Measurements from ENCODE around the gene ORAI3. TPM values are rescaled to one million over a fixed set of nuclear protein-coding genes. Genes with fewer than 3 reads are reported as not detected.

ORAI3 gene
- total RNA-seq, 1 donor = 43.6 TPM

- TF ChIP-seq CTCF (IDR thresholded peaks at IDR 0.05; ENCODE audit: insufficient read depth, low read depth, low read length) = no peak
- H3K4me3 ChIP-seq (ENCODE audit: low read depth, low read length) = no peak overlapping the region
- DNase-seq (ENCODE audit: low read depth) = no peak
These were observed 18.9 kb downstream of the ORAI3 start for GRCh38 chr16:30967795-30968194.

- no peak for TF ChIP-seq CTCF (IDR thresholded peaks at IDR 0.05; ENCODE audit: insufficient read depth, low read depth, low read length)
- no peak for DNase-seq (ENCODE audit: low read depth)
- no peak overlapping the region for H3K4me3 ChIP-seq (ENCODE audit: low read depth, low read length)
These were observed 20.5 kb downstream of the ORAI3 start for GRCh38 chr16:30969246-30969842.

GRCh38 chr16:30971298-30971697 lies 22.4 kb downstream of the ORAI3 start:
- no peak for DNase-seq (ENCODE audit: low read depth)
- H3K4me3 ChIP-seq (ENCODE audit: low read depth, low read length) = no peak overlapping the region
- TF ChIP-seq CTCF (IDR thresholded peaks at IDR 0.05; ENCODE audit: insufficient read depth, low read depth, low read length) = no peak

- TF ChIP-seq CTCF (IDR thresholded peaks at IDR 0.05; ENCODE audit: insufficient read depth, low read depth, low read length) = peak; percentile 13
- no peak for DNase-seq (ENCODE audit: low read depth)
- H3K4me3 ChIP-seq (ENCODE audit: low read depth, low read length) = no peak overlapping the region
These were observed 24.0 kb downstream of the ORAI3 start for GRCh38 chr16:30972872-30973271.

- no peak for TF ChIP-seq CTCF (IDR thresholded peaks at IDR 0.05; ENCODE audit: insufficient read depth, low read depth, low read length)
- no peak for DNase-seq (ENCODE audit: low read depth)
- no peak overlapping the region for H3K4me3 ChIP-seq (ENCODE audit: low read depth, low read length)
These were observed 25.5 kb downstream of the ORAI3 start for GRCh38 chr16:30974348-30974747.

- no peak for DNase-seq (ENCODE audit: low read depth)
- TF ChIP-seq CTCF (IDR thresholded peaks at IDR 0.05; ENCODE audit: insufficient read depth, low read depth, low read length) = no peak
- no peak overlapping the region for H3K4me3 ChIP-seq (ENCODE audit: low read depth, low read length)
These were observed 27.6 kb downstream of the ORAI3 start for GRCh38 chr16:30976486-30976885.

GRCh38 chr16:30977502-30977901 lies 28.6 kb downstream of the ORAI3 start:
- H3K4me3 ChIP-seq (ENCODE audit: low read depth, low read length) = no peak overlapping the region
- peak; percentile 36 for TF ChIP-seq CTCF (IDR thresholded peaks at IDR 0.05; ENCODE audit: insufficient read depth, low read depth, low read length)
- no peak for DNase-seq (ENCODE audit: low read depth)

All from fibroblast of villous mesenchyme (primary cell).